Measurements from ENCODE around the gene FCHSD1.
A peak's percentile ranks its signal among the peaks of the same experiment; 100 is the strongest.

FCHSD1 gene

GRCh38 chr5:141672841-141673813 is 21.9 kb upstream of the FCHSD1 start:
- DNase-seq, result no peak

GRCh38 chr5:141672071-141672840 is 21.0 kb upstream of the FCHSD1 start:
- DNase-seq, result no peak

GRCh38 chr5:141669520-141669919 is 18.3 kb upstream of the FCHSD1 start:
- no peak for DNase-seq

GRCh38 chr5:141668601-141669265 is 17.5 kb upstream of the FCHSD1 start:
- no peak for DNase-seq

- no peak for DNase-seq
These were observed 15.1 kb upstream of the FCHSD1 start for GRCh38 chr5:141665995-141666940.

GRCh38 chr5:141664733-141665461 is 13.7 kb upstream of the FCHSD1 start:
- peak; percentile 38 for DNase-seq

- no peak for DNase-seq
These were observed 12.3 kb upstream of the FCHSD1 start for GRCh38 chr5:141663506-141663905.

- DNase-seq, result no peak
These were observed 10.8 kb upstream of the FCHSD1 start for GRCh38 chr5:141662028-141662427.

- DNase-seq, result no peak
These were observed 6.8 kb upstream of the FCHSD1 start for GRCh38 chr5:141657937-141658545.

GRCh38 chr5:141657404-141657803 is 6.2 kb upstream of the FCHSD1 start:
- DNase-seq, result no peak

GRCh38 chr5:141656396-141656795 is 5.2 kb upstream of the FCHSD1 start:
- DNase-seq, result no peak

GRCh38 chr5:141655020-141655419 is 3.8 kb upstream of the FCHSD1 start:
- DNase-seq, result no peak

- no peak for DNase-seq
These were observed 3.1 kb upstream of the FCHSD1 start for GRCh38 chr5:141654298-141654697.

GRCh38 chr5:141651728-141652105 is 499 bp upstream of the FCHSD1 start:
- DNase-seq, result no peak

GRCh38 chr5:141649972-141650371 is 1.2 kb downstream of the FCHSD1 start:
- DNase-seq, result no peak

GRCh38 chr5:141649056-141649688 is 2.0 kb downstream of the FCHSD1 start:
- DNase-seq, result no peak

- no peak for DNase-seq
These were observed 3.4 kb downstream of the FCHSD1 start for GRCh38 chr5:141647851-141648250.

GRCh38 chr5:141647242-141647641 is 4.0 kb downstream of the FCHSD1 start:
- DNase-seq, result no peak

GRCh38 chr5:141646026-141646425 is 5.2 kb downstream of the FCHSD1 start:
- DNase-seq, result no peak

- DNase-seq, result no peak
These were observed 9.5 kb downstream of the FCHSD1 start for GRCh38 chr5:141641634-141642267.

Data from NCI-H1694 (cell line).